OCI-LY1 (cell line): ENCODE measurements around the gene RNF135.
"Not testable (repeated sequence)": the region's sequence is repeated elsewhere in the genome, so short reads cannot be mapped to it uniquely, and the experiment has no call there.

Experiments used
- EZH2 ChIP-seq: fragments of 200-600 bp; sonication (generic), shearing (Covaris generic); IDR thresholded peaks from 2 replicates; pipeline ENCODE4 v1.8.0; 2017; ENCODE audit warnings: borderline replicate concordance, mixed run types, mild to moderate bottlenecking, antibody characterized with exemption, low read length, moderate library complexity, mixed read lengths
- TF ChIP-seq, protein P1 (sequence below): fragments of 200-600 bp; sonication (generic), shearing (Covaris generic); IDR thresholded peaks from 2 replicates; pipeline ENCODE4 v1.5.1; 2017; ENCODE audit warnings: mild to moderate bottlenecking, antibody characterized with exemption, low read length, moderate library complexity, mixed read lengths

DNA sequence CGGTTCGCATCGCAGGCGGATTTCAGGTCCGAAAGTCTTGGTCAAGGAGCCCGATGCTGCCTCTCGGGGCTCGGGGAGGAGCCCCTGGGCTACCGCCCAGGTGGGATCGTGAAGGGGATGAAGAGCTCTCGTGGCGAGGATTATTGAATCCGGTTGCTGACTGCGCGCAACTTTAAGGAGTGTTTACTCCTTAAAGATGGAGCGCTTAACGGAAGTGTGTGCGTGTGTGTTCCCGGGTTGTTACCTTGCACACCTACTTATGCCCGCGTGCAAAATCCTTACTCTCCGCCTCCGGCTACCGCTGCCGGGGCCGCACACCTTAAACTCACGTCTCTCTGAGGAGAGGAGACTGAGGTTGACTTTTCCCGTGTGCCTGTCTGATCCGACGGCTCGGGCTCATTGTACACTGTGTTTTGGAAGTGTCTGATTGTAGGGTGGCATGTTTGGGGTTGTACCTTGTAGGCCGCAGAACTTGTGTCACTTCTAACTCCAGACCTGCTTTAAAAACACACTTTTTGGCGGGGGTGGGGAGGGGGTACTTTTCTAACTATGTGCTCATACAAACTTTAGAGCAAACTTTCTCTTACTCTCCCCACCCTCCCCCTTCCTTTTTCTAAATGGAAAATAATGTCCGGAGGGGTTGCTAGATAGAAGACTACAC lies 38.3 kb downstream of the RNF135 start:
- TF ChIP-seq, protein P1, sequence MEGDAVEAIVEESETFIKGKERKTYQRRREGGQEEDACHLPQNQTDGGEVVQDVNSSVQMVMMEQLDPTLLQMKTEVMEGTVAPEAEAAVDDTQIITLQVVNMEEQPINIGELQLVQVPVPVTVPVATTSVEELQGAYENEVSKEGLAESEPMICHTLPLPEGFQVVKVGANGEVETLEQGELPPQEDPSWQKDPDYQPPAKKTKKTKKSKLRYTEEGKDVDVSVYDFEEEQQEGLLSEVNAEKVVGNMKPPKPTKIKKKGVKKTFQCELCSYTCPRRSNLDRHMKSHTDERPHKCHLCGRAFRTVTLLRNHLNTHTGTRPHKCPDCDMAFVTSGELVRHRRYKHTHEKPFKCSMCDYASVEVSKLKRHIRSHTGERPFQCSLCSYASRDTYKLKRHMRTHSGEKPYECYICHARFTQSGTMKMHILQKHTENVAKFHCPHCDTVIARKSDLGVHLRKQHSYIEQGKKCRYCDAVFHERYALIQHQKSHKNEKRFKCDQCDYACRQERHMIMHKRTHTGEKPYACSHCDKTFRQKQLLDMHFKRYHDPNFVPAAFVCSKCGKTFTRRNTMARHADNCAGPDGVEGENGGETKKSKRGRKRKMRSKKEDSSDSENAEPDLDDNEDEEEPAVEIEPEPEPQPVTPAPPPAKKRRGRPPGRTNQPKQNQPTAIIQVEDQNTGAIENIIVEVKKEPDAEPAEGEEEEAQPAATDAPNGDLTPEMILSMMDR: not testable (repeated sequence)
- not testable (repeated sequence) for TF ChIP-seq EZH2
